Activated T-cell treated with anti-CD3 and anti-CD28 coated beads, Interleukin-2, amount 50 U/mL, for 48 hours (primary cell): Measurements from ENCODE around the gene CCDC120.
A peak's percentile ranks its signal among the peaks of the same experiment; 100 is the strongest.

ENCODE experiments used
- DNase-seq, 2 experiments: peaks; one replicate each; pipeline ENCODE4 v3.0.0-alpha.2; 2020

CCDC120 gene

DNA sequence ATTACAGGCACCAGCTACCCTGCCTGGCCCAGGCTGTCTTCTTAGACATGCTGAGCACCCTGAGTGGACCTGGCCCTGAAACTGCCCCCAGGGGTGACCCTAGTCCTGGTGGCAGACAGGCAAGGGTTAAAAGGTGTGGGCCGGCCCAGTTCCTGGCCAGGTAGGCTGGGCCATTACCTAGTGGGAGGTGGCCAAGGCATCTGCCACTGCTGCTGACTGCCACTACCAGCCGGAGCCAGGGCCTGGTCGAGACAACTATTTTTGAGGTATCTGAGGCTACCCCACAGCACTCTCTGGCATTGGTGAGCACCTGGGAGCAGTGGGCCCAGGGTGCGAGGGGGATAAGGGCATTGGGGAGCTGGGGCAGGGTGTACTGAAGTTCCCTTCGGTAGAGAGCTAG lies at the start of gene CCDC120:
Gene CCDC120 (plus strand): TSS at position 206 of the 400 bp plus-strand sequence. CDS start 3,043 bp downstream, outside the sequence.
- DNase-seq = no peak

GRCh38 chrX:49019050-49019449 lies 39.7 kb upstream of the CCDC120 start:
- no peak for DNase-seq

DNA sequence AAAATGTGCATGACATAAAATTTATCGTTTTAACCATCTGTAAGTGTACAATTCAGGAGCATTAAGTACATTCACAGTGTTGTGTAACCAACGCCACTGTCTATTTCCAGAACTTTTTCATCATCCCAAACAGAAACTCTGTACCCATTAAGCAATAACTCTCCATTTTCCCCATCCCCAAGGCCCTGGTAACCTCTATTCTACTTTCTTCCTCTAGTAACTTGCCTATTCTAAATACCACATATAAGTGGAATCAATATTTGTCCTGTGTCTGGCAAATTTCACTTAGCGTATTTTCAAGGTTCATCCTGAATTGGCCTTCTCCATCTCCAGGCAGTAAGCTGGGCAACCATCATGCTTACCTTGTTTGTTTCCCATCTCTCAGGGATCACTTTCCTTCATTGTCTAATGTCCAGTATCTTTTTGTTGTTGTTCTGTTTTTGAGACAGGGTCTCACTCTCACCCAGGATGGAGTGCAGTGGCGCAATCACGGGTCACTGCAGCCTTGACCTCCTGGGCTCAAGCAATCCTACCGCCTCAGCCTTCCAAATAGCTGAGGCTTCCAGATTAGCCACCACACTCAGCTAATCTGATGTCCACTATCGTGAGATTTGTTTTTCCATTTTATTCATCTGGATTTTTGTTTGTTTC lies 39.1 kb upstream of the CCDC120 start:
- DNase-seq = no peak

DNA sequence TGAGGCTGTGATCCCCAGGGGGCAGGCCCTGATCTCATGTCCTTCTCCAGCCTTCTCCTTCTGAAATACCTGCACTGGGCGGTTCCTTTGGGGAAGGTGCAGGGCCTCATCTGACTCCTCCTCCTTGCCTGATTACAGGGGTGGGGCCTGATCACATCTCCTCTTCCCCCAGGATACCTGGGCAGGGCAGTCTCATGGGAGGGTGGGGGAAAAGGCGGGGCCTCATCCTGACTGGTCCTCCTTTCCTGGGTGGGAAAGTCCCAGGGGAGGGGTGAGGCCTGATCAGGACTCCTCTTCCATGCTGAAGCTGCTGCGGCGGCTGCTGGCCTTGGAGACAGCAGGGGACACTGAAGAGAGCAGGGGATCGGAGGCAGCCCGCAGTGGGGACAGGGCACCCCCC lies 28.9 kb upstream of the CCDC120 start:
- no peak for DNase-seq

DNA sequence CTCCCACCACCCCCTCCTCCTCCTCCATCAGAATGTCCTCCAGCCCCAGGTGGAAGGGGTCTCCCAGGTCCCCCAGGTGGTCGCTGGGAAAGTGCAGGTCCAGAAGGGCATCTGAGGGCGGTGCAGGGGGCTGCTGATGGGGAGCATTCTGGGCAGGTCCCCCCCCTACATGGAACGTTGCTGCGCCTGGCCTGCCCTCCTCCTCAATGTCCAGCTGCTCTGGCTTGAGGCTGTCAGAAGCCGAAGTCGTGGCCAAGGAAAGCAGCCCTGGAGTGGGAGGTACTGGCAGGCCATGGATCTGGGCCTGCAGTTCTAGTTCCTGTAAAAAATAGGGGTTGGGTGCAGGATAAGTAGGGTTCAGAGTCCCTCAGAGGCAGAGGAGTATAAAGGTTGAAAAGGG lies 28.5 kb upstream of the CCDC120 start:
- DNase-seq = no peak

- no peak for DNase-seq
Measured at GRCh38 chrX:49037883-49038475, 20.8 kb upstream of the CCDC120 start.

DNA sequence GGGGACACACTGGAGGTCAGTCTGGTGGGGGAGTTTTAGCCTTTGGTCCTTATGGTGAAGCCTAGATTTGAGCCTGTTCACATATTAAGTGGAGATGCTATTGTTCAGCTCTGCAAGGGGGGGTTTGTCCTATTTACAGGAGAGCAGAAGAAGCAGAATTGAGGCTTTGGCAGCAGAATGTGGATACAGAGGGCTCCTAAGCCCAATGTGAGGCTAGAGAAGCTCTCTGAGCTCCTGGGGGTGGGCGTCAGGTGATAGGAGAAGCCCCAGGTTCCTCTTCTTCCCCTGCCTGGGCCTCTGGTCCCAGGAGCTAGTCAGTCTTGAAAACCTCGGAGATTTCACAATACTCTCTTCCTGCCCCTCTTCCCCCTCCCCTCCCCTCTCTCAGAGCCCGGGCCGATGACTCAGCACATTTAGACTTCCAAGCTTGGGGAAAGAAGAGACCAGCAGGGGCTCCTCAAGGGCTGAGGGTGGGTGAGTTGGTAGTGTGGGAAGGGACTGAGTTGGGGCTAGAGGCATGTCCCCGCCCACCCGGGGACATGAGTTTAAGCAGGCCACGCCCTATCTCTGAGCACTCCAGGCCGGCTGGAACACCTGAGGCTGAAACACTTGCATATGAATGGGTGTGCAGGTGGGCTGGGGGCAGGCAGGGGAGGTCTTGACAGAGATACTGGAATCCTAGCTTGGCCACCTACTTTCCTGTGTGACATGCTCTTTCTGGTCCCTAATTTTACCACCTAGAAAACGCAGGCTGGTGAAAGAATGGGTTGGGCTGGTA lies 19.0 kb upstream of the CCDC120 start:
- peak; percentile 57 to 65 for DNase-seq

DNA sequence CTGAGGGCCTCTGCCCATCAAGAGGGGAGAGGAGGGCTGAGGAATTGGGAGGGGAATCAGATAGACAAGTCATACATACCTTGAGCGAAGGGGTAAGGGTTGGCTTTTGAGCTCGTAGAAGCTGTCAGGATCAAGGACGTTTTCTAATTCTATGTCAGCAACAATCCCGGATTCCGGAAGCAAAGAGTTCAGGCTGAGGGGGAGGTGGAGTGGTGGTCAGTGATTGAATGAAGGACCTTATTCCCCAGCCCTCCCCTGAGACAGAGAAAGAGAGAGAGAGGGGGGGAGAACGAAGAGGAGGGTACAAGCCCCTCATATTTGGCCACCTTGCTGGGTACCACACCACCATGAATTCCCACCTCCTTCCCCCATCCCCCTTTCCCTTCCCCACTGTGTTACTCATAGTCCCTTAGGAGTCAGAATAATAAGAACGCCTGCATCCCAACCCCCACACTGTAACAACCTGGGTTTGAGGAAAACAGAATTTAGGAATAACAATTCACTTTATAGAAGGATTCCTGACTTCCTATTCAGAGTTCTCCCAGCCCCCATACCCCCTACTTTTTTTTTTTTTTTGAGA lies 18.3 kb upstream of the CCDC120 start:
- DNase-seq = no peak

DNA sequence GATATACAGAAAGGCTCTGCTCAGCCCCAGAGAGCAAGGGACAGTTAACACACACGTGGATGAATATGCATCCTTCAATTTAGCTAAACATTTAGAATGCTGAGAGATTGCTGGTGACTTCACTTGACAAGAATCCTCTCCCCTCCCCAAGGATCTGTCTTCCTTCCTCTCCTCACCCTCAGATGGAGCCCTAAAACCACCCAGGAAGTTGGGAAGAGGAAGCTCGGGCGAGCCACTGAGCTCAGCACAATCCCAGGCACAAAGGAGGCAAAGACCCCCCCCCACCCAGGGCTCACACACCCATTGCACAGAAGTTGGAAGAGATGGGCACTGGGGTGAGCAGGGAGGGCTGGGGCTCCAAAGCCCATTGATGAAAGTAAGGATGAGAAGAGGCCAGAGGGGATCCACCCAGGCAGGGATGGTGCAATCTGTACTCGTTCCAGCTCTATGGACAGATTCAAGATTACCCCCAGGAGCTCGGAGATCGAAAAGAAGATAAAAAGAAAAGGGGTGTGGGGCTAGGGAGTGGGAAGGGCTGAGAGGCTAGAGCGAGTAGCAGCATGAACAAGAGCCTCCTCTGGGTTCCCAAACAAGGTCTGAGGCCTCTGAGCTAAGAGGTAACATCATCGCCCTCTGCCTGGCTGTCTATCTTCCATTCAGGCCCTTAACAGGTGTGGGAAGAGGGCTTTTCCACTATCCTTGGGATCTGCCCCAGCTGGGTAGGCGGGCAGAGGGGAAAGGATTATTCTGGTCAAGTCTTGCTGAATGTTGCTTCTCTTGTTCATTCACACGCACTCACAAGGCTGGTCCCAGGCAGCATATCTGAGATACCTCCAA lies 16.8 kb upstream of the CCDC120 start:
- DNase-seq = peak; percentile 29 to 36

GRCh38 chrX:49042581-49043219 lies 16.1 kb upstream of the CCDC120 start:
- DNase-seq = no peak

DNA sequence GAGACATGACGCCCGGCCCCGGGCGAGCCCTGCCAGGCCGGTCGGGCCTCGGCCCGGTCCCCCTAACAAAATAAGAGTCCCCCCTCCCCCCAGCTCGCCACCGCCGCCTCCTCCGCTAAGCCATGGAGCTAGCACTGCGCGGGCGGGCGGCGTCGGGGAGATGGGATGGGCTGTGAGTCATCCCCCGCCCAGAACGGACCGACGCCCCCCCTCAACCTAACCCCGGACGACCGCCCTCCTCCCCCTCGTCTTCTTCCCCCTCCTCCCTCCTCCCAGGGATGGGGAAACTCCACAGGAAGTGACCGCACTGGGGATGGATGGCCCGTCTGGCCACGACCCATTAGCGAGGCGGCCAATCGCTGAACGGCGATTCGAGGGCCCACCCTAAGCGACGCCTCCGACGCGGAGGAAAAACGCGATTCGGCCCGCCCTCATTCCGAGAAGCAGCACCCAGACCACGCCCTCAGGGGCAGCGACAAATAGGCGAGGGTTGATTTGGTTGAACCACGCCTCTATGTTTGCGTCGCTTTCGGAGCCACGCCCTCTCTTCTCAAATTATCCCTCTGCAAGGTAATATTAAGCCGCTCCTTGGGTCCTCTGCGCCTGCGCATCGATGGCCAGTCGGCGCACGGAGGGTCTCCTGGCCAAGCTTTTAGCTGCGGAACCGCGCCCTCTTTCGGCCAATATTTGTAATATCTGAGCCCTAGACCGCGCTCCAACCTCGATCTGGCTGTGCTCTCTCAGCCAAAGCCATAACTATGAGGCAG lies 15.4 kb upstream of the CCDC120 start, which contains the start of gene TFE3:
Gene TFE3 (minus strand): TSS at position 138 of the 767 bp plus-strand sequence. CDS start 131 bp downstream, at position 7.
- peak; percentile 95 to 96 for DNase-seq

GRCh38 chrX:49043987-49044281 lies 14.9 kb upstream of the CCDC120 start:
- DNase-seq = no peak

GRCh38 chrX:49053223-49054072 lies 5.4 kb upstream of the CCDC120 start:
- DNase-seq = peak; percentile 66 to 77

DNA sequence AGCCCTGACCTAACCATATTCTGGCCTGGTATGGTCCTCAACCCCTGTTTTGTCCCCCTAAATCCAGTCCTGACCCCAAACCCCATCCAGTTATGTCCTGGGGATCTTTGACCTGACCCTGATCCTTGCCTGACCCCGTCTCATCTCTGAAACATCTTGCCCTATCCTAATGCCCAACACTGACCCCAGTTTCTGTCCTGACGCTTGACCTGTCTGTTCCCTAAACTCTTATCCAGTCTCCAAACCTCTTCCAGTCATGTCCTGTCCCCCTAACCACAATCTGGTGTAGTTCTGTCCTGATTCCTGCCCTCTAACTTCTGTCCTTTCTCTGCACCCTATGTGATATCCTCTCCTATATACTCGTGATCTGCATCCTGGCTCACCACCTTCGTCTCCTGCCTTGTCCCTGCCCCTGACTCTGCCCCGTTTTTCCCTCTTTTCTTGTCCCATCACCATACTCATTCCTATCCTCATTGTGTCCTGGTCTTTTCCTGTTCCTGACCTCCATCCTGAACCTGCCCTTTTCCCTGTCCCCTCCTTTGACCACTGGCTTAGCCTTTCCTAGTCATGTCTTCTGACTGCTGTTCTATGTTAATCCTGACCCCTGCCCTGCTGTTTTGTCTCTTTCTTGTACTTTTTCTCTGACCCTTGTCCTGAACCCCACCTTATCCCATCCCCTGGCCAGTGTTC lies 4.6 kb upstream of the CCDC120 start:
- DNase-seq = no peak

GRCh38 chrX:49059201-49059600 lies 402 bp downstream of the CCDC120 start:
- no peak for DNase-seq

DNA sequence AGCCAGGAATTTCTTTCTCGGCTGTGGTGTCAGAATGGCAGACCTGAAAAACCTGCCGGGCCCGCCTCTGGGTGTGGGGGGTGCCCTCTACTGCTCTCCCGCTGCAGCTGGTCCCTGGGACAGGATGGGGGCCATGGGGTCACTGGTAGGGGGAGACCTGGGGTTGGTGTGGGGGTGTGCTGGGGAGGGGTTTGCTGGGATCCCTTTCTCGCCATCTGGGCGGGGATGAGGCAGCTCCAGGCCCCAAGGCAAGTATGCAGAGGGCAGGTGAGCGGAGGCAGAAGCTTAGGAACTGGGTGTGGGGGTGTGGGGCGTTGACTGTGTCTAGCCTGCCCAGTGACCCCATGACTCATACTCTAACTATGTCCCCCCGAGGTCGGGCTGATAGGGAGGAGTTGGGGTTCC lies 884 bp downstream of the CCDC120 start:
- DNase-seq = no peak

DNA sequence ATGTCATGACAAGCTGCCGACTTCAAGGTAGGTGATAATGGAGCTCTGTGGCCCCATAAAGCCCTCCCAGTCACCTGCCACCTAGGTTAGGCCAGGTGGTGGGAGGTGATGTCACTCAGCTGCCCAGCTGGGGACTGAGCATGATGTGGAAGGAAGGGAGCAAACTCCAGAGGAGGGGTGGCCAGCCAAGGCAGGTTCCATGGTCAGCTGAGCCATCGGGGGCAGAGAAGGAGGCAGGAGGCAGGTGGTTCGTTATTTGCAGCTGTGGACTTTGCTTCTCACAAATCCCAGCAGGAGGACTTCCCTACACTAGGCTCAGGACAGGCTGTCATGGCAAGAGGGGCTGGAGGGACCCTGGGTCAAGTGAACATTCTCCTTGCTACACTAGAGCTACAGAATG lies 2.1 kb downstream of the CCDC120 start:
- DNase-seq = no peak

- DNase-seq = no peak
Measured at GRCh38 chrX:49061490-49061889, 2.7 kb downstream of the CCDC120 start.

- DNase-seq = no peak
Measured at GRCh38 chrX:49061916-49062315, 3.1 kb downstream of the CCDC120 start.

- no peak for DNase-seq
Measured at GRCh38 chrX:49063715-49064114, 4.9 kb downstream of the CCDC120 start.
